Stimulated activated CD4-positive, alpha-beta T cell treated with anti-CD3 and anti-CD28 coated beads, Interleukin-2, amount 100 ng/mL, for 4 hours (primary cell): ENCODE measurements around the gene INVS.
"Not testable (repeated sequence)": the region's sequence is repeated elsewhere in the genome, so short reads cannot be mapped to it uniquely, and the experiment has no call there.

ENCODE experiments used
- DNase-seq: peaks from one replicate; pipeline ENCODE4 v3.0.0-alpha.2; 2020; ENCODE audit warnings: low read depth

INVS gene

DNA sequence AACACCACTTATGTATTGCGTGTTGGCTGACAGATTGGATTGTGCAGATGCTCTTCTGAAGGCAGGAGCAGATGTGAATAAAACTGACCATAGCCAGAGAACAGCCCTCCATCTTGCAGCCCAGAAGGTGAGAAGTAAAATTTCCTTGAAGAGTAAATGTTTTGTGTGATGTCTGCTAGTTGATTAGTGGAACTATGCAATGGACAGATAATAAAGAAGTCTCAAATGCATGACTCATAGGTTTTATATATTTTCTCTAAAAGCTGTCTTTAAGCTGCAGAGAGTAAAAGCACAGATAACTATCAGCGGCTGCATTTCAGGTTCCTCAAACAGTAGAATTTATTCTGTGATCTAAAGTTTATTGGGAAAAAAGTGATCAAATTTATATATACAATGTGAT is 27.4 kb downstream of the INVS start:
- no peak for DNase-seq

DNA sequence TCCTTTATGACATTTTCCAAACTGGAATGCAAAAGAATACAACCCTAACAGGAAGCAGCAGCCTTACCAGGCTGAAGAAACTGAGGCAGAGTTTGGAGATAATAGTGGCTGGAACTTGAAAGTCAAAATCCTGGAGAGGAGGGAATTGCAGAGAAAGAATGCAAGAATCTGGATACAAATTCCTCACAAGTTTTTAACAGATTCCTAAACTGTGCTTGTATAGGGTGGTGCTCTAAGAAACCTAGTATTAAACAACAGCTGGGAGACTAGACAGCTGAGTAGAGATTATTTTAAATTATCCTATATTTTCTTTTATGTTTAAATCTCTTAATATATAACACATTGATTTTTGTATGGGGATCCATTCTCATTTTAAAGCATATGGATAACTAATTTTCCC is 30.7 kb downstream of the INVS start:
- no peak for DNase-seq

DNA sequence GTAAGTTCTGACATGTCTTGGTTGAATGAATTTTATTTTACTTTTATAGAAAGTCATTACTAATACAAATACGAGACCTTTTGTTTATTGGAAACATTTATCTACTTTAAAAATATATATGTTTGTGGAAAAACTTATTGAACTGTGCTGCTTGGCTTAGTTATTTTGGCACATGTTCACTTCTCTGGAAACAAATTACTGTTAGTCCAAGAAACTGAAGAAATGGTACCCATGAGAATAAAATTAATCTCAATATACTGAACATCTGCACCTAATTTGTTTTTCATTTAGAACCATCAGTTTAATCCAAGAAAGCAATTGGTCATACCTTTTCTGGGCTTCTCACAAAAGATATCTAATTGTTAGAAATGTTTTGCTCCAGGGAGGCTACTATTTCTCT is 32.2 kb downstream of the INVS start:
- DNase-seq, result no peak

DNA sequence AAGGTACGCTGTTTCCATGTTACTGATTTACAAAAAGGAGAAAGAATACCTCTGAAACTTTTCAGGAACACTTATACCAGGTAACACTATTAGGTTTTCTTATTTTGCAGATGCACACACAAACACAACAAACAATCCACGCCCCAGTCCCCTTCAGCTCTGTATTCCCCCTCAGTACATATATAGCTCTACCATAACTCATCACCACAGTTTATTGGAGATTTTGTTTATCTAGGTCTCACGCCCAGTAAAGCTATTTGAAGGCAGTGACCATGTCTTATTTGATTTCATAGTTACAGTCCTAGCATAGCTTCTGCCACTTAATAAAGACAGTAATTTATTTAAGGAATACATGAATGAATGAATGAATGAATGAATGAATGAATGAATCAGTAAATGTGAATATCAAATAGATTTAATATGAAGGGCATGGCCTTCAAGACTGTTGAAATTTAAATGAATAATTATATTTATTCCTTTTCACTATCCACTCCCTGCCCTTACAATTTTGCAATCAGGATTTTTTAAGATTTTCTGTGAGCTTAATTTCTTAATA is 32.9 kb downstream of the INVS start:
- no peak for DNase-seq

DNA sequence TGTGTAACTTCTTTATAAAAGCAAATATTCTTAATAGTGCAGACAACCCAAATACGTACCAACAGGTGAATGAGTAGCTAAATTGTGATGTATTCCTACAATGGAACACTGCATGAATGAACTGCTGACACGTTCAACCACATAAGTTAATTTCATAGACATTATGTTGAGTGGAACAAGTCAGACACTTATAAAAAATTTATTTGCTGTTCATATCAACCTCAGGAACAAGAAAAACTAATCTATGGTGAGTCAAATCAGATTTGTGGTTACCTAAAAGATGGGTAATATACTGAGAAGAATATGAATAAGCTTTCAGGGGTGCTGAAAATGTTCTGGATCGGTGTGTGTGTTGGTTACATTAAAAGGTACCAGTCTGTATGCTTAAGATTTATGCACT is 35.7 kb downstream of the INVS start:
- no peak for DNase-seq

DNA sequence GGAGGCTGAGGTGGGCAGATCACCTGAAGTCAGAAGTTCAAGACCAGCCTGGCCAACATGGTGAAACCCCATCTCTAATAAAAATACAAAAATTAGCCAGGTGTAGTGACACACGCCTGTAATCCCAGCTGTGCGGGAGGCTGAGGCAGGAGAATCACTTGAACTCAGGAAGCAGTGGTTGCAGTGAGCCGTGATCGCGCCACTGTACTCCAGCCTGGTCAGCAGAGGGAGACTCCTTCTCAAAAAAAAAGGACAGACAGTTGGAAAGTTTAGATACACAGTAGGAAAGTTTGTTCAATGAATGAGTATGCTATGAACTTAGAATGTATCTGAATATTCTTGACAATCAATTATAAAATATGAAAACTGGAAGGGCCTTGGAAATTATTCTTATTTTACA is 37.8 kb downstream of the INVS start:
- not testable (repeated sequence) for DNase-seq

DNA sequence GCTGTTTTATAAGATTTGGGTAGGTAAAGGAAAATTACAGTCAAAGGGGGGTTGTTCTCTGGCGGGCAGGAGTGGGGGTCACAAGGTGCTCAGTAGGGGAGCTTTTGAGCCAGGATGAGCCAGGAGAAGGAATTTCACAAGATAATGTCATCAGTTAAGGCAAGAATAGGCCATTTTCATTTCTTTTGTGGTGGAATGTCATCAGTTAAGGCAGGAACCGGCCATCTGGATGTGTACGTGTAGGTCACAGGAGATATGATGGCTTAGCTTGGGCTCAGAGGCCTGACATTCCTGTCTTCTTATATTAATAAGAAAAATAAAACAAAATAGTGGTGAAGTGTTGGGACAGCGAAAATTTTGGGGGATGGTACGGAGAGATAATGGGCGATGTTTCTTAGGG is 41.3 kb downstream of the INVS start:
- DNase-seq, result not testable (repeated sequence)

DNA sequence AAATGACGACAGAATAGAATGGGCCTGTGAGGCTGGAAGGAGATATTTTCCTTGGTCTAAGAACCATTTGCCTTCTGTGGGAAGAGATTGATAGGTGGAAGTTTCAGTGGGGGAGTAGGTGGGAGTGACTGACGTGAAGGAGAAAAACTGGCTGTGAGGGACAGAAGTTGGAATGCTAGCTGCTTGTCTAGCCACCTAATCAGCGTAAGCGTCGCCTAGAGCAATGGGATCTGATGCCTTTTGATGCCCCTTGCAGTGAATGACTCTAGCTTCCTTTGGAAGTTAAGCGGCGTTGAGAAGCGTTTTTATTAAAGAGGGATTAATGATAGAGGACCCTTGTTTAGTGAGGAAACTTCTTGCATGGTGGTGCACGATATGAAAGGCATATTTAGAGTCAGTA is 42.8 kb downstream of the INVS start:
- not testable (repeated sequence) for DNase-seq

DNA sequence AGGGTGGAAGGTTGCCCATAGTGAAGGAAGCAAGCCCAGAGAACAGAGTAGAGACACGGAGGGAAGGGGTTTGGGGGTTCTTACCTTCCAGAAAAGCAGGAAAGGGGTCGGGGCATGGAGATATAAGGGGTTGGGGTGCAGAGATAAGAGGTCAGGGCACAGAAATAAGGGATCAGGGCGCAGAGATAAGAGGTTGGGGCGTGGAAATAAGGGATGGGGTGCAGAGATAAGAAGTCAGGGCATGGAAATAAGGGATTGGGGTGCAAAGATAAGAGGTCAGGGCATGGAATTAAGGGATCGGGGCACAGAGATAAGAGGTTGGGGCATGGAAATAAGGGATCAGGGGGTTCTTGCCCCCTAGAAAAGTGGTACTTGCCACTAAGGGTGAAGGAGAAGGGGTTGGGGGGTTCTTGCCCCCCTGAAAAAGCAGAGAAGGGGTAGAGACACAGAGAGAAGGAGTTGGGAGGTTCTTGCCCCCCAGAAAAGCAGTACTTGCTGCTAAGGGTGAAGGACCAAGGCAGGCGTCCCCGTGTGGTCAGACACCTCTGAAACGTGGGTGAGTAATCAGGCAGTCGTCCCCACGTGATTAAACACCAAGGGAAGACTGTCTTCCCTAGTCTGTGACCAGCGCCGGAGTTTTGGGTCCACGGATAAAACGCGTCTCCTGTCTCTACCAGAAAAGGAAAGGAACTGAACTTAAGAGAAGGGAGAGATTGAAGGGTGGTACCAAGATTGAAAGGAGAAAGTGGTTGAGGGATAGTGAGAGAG is 46.3 kb downstream of the INVS start:
- DNase-seq, result not testable (repeated sequence)

DNA sequence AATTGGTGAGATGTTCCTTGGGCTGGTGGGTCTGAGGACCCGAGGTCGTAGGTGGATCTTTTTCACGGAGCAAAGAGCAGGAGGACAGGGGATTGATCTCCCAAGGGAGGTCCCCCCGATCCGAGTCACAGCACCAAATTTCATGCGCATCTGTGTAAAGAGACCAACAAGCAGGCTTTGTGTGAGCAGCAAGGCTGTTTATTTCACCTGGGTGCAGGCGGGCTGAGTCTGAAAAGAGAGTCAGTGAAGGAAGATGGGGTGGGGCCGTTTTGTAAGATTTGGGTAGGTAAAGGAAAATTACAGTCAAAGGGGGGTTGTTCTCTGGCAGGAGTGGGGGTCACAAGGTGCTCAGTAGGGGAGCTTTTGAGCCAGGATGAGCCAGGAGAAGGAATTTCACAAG is 46.9 kb downstream of the INVS start:
- DNase-seq, result not testable (repeated sequence)

DNA sequence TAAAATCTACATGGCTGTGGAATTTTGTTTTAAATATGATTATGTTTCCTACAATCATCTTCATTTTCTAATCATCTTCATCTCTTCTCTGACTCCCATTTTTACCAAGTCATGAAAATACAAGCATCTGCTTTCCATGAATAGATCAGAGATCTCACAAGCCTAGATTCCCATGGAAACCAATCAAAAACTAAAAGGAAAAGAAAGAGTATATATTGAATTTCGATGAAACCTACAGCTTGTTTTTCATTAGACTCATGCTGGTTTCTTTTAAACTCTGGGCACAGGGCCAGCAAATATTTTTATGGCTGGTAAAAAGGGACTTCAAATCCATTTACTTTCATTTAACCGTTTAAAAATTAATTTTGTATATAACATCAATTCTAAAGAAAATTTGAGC is 51.2 kb downstream of the INVS start:
- no peak for DNase-seq

DNA sequence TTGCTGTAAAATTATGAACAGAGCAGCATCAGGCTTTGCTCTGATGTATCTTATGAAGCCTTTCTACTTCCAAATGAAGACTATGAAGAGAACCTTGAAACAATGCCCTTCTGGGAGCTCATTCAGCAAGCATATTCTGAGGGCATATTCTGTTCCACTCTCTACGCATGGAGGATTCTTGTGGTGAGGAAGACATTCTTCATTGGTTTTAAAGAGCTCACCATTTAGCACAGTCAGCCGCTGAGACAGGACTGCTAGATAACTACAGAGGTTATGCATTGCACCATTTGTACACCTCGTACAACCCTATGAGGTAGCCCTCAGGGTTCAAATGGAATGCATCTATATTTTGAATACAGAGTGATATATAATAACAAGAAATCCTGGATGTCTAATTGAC is 61.0 kb downstream of the INVS start:
- DNase-seq, result no peak

DNA sequence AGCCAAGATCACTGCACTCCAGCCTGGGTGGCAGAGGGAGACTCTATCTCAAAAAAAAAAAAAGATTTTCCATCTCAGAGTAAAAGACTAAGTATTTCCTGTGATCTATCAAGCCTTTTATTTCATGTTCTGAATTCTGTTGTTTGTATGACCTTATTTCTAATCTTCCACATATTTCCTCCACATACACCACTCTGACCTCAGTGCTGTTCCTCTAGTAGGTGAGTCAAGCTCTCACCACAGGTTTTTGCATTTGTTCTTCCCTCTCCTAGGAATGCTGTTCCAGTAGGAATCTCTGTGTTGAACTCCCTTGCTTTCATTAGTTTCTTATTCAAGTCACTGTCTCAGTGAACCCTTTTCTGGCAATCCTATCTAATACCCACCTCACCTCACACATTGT is 68.1 kb downstream of the INVS start:
- DNase-seq, result no peak

DNA sequence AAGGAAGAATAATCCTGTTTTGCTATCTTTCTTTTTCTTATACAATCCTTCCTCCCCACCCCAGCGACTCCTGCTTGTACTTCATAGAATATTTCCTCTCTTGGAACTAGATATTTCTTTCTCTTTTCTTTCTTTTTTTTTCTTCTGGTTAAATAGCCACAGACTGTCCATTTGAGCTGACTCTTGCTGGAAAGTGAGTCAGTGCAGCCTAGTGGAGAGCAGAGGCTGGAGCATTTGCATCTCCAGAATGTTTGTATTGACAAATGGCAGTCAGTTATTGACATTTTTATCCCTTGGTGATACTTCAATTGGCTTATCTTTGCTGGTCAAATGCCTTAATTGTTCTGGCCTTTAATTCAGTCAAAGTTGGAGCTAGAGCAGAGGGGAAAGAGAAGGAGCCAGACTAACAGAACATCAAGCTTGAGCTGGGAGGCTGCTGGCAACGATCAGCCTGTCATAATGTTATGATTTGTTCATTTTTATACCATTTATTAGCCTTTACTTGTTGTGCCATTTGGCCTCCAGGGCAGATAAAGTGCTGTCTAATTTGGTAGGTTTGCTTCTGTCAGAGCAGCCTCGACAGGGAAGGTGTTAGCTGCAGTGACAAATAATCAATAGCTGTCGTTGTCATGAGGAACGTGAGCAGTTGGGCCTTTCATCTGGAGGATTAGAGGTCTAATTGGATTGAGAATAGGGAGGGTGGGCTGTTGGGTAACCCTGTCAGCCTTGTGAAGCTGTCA is 69.0 kb downstream of the INVS start:
- DNase-seq, result no peak

DNA sequence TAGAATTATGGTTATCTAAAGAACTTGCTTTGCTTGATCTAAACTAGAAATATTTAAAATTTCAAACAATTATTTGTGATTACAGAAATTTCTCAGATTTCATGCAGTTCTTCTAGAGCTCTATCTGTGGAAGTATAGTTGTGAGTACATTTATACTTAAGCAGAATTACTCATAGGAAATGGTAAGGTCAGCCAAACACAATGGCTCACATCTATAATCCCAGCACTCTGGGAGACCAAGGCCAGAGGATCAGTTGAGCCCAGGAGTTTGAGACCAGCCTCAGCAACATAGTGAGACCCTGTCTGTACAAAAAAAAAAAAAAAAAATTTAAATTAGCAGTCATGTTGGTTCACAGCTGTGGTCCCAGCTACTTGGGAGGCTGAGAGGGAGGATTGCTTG is 71.0 kb downstream of the INVS start:
- DNase-seq, result no peak

DNA sequence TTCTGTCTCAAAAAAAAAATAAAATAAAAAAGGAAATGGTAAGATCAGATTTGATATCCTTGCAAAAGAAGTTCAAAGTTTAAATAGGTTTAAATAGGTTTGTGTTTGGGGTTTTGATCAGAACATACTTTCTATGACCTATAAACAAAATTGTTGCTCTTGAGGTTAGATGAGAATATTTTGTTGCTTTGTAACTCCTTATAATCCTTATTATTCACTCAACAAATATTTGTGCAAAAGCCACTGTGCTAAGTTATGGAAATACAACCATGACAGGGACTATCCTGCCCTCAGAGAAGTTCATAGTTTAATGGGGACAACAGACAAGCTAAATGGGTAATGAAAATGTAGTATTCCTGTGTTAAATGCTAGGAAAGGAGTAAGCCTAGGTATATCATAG is 71.5 kb downstream of the INVS start:
- DNase-seq, result no peak

DNA sequence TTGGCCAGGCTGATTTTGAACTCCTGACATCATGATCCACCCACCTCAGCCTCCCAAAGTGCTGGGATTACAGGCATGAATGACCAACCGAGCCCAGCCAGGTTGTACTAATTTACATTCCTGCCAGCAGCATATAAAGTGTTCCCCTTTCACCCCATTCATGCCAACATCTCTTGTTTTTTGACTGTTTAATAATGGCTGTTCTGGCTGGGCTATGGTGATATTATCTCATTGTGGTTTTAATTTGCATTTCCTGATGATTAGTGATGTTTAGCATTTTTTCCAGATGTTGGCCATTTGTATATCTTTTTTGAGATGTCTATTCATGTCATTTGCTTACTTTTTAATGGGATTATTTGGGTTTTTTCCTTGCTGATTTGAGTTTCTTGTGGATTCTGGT is 87.3 kb downstream of the INVS start:
- DNase-seq, result no peak

DNA sequence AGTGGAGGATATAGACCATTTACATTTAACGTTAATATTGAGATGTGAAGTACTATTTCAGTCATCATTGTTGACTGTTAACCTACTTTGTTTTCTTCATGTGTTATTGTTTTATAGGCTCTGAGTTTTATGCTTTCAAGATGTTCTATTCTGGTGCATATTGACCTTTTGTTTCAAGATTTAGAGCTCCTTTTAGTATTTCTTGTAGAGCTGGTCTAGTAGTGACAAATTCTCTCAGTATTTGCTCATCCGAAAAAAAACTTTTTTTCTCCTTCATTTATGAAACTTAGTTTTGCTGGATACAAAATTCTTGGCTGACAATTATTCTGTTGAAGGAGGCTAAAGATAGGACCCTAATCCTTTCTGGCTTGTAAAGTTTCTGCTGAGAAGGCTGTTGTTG is 91.3 kb downstream of the INVS start:
- DNase-seq, result no peak

DNA sequence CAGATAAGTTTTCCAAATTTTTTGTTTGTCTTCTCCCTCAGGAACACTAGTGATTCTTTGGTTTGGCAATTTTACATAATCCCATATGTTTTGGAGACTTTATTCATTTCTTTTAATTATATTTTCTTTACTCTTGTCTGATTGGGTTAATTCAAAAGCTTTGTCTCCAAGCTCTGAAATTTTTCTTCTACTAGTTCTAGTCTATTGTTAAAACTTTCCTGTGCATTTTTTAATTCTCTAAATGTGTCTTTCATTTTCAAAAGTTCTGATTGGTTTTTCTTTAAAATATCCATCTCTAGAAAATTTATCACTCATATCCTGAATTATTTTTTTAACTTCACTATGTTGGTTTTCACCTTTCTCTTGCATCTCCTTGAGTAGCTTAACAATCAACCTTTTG is 92.2 kb downstream of the INVS start:
- no peak for DNase-seq

DNA sequence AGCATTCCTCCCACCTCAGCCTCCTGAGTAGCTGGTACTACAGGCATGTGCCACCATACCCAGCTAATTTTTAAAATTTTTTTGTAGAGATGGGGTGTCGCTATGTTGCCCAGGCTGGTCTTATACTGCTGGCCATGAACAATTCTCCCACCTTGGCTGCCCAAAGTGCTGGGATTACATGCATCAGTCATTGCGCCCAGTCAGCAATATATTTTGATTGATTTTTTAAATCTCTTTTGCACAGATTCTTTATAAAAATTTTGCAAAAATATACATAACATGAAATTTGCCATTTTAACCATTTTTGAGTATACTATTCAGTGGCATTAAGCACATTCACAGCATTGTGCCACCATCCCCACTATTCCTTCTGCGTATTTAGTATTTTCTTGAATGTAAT is 94.0 kb downstream of the INVS start:
- DNase-seq, result no peak

DNA sequence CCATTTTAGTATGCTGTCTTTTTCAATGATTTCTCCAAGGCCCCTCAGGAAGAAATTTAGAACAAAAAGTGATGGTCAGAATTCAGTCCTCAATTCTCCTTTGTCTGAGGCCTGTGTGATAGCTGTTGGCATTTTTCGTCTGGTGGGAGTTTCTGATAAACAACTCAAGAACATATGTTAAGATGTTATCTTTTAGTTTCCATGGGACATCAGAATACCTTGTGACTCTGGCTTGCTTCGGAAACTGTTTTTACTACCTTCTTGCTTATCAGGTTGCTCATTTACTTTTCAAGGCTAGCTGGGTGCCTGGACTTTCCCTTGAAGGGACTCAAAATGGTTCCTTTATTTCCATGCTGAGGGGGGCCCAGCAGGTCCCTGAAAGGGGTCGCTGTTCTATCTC is 97.2 kb downstream of the INVS start:
- DNase-seq, result no peak

DNA sequence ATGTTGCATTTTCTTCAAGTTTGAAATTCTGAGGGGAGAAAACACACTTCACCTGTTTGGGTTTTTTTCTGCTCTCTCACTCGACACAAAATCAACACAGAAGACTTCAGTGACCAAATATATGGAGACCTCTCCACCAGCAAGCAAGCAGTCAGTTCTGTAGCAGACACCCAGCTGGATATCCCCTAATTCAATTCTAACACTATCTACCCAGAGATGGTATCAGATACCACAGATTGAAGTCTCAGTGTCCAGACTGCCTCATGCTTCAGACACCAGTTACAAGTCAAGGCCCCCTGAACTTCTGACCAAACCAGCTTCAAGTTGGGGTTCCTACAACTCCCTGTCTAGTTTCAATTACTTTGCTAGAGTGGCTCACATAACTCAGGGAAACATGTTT is 97.8 kb downstream of the INVS start:
- DNase-seq, result no peak

DNA sequence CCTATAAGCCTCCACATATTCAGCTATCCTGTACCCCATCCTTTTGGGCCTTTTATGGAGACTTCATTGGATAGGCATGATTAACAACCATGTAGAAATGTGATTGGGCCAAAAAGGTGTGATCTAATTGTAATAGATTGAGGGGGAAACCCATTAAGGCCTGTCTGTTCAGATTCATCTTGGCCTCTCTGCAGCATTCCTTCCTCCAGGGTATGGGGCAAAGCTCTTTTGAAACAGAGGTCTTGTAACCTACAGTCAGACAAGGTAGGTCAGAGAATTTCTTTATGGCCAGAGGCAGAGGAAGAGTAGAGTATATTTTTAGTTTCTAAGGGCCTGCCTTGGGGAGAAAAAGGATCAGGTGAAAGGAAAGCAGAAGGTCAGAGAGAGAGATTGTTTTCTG is 98.5 kb downstream of the INVS start:
- DNase-seq, result no peak

DNA sequence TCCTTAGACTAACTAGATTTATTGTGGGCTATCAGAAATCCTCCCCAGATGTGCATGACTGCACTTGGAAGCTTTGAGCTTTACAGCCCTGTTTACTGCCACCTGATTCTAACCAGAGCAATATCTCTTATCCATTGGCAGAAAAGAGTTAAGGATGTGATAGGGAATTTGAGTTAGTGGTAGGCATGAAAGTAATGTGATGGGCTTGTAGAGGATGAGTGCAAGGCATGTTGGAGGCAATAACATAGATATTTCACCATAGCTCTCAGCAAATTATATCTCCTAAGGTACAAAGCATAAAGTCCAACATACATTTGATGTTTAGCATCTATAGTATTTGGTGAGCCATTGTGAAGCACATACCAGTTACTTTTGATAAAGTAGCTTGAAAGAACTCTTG is 103.8 kb downstream of the INVS start:
- no peak for DNase-seq
